Measurements from ENCODE around the gene EIF4H.

The EIF4H gene

GRCh38 chr7:74231232-74231590 is 57.1 kb downstream of the EIF4H start:
- Histone ChIP-seq H3K27me3 (ENCODE audit: insufficient read depth, low read depth, severe bottlenecking) (no peaks in the 10 kb centered on the region), H3K4me3 (ENCODE audit: low read depth, low read length) (no peak overlapping the region), H3K36me3 (peaks cover 81% of the 10 kb centered on the region), H3K27ac (no peak overlapping the region), H3K9me3 (ENCODE audit: severe bottlenecking) (no peaks in the 10 kb centered on the region)
- DNase-seq, result no peak
- TF ChIP-seq CTCF (IDR thresholded peaks at IDR 0.05; ENCODE audit: low read depth, low read length), result no peak

- H3K36me3 ChIP-seq, result peaks cover 91% of the 10 kb centered on the region
- H3K27ac ChIP-seq, result no peak overlapping the region
- no peak for DNase-seq
- H3K9me3 ChIP-seq (ENCODE audit: severe bottlenecking), result no peaks in the 10 kb centered on the region
- no peak overlapping the region for H3K4me3 ChIP-seq (ENCODE audit: low read depth, low read length)
- no peak for TF ChIP-seq CTCF (IDR thresholded peaks at IDR 0.05; ENCODE audit: low read depth, low read length)
- no peaks in the 10 kb centered on the region for H3K27me3 ChIP-seq (ENCODE audit: insufficient read depth, low read depth, severe bottlenecking)
Observed at GRCh38 chr7:74233655-74234285, 59.6 kb downstream of the EIF4H start.

- no peaks in the 10 kb centered on the region for H3K9me3 ChIP-seq (ENCODE audit: severe bottlenecking)
- H3K36me3 ChIP-seq, result peaks cover 91% of the 10 kb centered on the region
- H3K27me3 ChIP-seq (ENCODE audit: insufficient read depth, low read depth, severe bottlenecking), result no peaks in the 10 kb centered on the region
- DNase-seq, result no peak
- no peak overlapping the region for H3K27ac ChIP-seq
- H3K4me3 ChIP-seq (ENCODE audit: low read depth, low read length), result no peak overlapping the region
- no peak for TF ChIP-seq CTCF (IDR thresholded peaks at IDR 0.05; ENCODE audit: low read depth, low read length)
Observed at GRCh38 chr7:74235518-74236268, 61.5 kb downstream of the EIF4H start.

- no peaks in the 10 kb centered on the region for H3K27me3 ChIP-seq (ENCODE audit: insufficient read depth, low read depth, severe bottlenecking)
- H3K36me3 ChIP-seq, result peaks cover 92% of the 10 kb centered on the region
- DNase-seq, result no peak
- no peak overlapping the region for H3K27ac ChIP-seq
- H3K9me3 ChIP-seq (ENCODE audit: severe bottlenecking), result no peaks in the 10 kb centered on the region
- no peak overlapping the region for H3K4me3 ChIP-seq (ENCODE audit: low read depth, low read length)
- no peak for TF ChIP-seq CTCF (IDR thresholded peaks at IDR 0.05; ENCODE audit: low read depth, low read length)
Observed at GRCh38 chr7:74236284-74236683, 62.1 kb downstream of the EIF4H start.

GRCh38 chr7:74240482-74240881 is 66.3 kb downstream of the EIF4H start:
- TF ChIP-seq CTCF (IDR thresholded peaks at IDR 0.05; ENCODE audit: low read depth, low read length), result no peak
- no peak for DNase-seq
- H3K4me3 ChIP-seq (ENCODE audit: low read depth, low read length), result no peak overlapping the region
- no peak overlapping the region for H3K27ac ChIP-seq
- peaks cover 95% of the 10 kb centered on the region for H3K36me3 ChIP-seq
- H3K9me3 ChIP-seq (ENCODE audit: severe bottlenecking), result no peaks in the 10 kb centered on the region
- no peaks in the 10 kb centered on the region for H3K27me3 ChIP-seq (ENCODE audit: insufficient read depth, low read depth, severe bottlenecking)

DNA sequence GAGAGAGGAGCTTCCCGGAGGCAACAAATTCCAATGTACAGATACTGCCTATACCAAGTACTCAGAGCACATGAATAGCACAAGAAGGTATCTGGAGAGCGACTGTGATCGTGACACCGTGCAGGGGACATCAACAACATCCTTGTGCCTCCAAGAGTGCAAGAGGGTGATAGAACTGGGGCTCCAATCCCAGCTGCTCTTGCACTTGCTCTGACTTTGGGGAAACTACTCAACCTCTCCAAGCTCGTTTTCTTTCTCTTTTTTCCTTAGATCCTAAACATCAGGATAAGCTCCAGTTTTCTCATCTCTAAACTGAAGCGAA is 67.9 kb downstream of the EIF4H start:
- Histone ChIP-seq H3K27ac (no peak overlapping the region), H3K36me3 (peaks cover 86% of the 10 kb centered on the region), H3K4me3 (ENCODE audit: low read depth, low read length) (no peak overlapping the region), H3K27me3 (ENCODE audit: insufficient read depth, low read depth, severe bottlenecking) (no peaks in the 10 kb centered on the region), H3K9me3 (ENCODE audit: severe bottlenecking) (no peaks in the 10 kb centered on the region)
- no peak for TF ChIP-seq CTCF (IDR thresholded peaks at IDR 0.05; ENCODE audit: low read depth, low read length)
- no peak for DNase-seq
